ENCODE measurements around the gene PRKD2.

DNA sequence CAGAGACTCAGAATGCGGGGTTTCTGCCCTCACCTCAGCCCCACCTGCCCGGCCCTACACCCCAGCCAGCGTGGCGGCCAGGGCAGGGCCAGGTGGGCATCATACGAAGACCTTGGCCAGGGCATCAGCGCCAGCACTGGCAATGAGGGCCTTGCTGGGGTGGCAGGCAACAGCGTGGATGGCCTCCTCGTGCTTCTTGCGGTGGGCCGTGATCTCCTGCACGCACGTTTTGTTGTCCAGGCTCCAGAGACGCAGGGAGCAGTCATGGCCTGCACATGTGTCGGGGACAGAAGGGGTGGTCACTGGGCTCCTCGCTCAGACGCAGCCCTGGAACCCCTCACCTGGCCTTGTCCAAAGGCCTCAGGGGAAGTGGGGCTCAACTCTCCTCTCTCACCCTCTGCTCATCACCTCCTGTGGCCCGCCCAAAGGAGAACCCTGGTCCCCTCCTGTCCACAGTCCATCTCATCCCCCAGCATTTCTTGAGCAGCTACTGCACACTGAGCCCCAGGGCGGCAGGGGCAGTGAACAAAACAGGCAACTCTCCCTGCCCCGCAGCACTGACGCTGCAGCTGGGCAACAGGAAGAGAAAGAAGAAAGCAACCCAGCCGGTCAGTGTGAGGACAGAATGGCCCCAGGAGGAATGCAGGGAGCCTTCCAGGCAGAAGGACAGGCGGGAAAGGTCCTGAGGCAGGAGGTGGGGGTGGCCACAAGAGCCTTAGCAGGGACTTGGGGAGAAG, 3.8 kb upstream of the PRKD2 start:
- TF ChIP-seq EZH2 (IDR thresholded peaks at IDR 0.05; ENCODE audit: insufficient read depth, poor library complexity, severe bottlenecking) = no peak
- TF ChIP-seq EZH2phosphoT487 (IDR thresholded peaks at IDR 0.05; ENCODE audit: insufficient read depth, low read depth) = no peak

Measured in GM23248 (cell line).